A673 (cell line): ENCODE measurements around the gene CCDC102A.

ENCODE experiments used
- CTCF ChIP-seq: fragments of 300-800, 200-600 bp; sonication (generic); conservative IDR thresholded peaks from 2 replicates; pipeline ENCODE4 v1.5.1; 2017; ENCODE audit warnings: low read depth, mild to moderate bottlenecking, antibody characterized with exemption, low read length, moderate library complexity, mixed read lengths
- EZH2 ChIP-seq: fragments of 200-600 bp; sonication (generic); IDR thresholded peaks from 2 replicates; pipeline ENCODE4 v1.6.1; 2017; ENCODE audit warnings: borderline replicate concordance, low read depth, mild to moderate bottlenecking, mixed read lengths, antibody characterized with exemption, low read length; ENCODE audit not compliant: poor library complexity, severe bottlenecking

GRCh38 chr16:57537194-57537505 is 779 bp upstream of the CCDC102A start:
- no peak for TF ChIP-seq CTCF
- no peak for TF ChIP-seq EZH2
